ENCODE results near the gene UTF1. TPM values are rescaled to one million over a fixed set of nuclear protein-coding genes. Genes with fewer than 3 reads are reported as not detected.
"Not testable (repeated sequence)": the region's sequence is repeated elsewhere in the genome, so short reads cannot be mapped to it uniquely, and the experiment has no call there.

UTF1 gene
- polyA plus RNA-seq, 3 donors = 0.14 to 0.48 (median 0.24) TPM

DNA sequence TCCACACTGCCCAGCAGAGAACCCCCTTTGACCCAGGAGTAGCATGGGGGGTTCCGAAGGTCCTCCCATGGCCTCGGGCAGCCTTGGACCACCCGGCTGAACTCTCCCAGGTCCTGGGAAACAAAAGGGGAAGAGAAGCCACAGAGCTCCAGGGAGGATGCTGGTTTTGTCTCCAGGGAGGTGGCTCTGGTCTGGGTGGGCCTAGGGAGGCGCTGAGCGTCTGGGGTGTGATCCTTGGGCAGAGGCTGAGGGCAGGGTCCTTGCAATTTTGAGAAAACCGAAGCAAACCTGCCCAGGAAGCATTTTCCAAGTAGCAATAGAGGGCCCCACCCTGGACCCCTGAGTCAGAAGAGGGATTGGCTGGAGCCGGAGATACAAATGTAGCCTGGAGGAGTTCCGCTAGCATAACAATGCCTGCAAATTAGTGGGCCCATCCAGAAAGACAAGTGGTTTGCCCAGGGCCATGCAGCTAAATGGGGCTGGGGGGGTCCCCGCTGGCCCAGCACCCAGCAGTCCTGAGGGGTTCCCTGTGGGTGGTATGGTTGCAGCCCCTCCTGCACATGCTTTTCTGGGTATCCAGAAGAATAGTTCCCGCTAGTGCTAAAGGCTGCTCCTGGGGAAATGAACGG lies 2.0 kb downstream of the UTF1 start:
- 70% methylated on average over 7 of the region's 11 CpGs for WGBS (ENCODE audit: insufficient coverage)
- Histone ChIP-seq H3K9me3 (replicated peaks in 1 of 2; ENCODE audit: control insufficient read depth in 1 of 2, insufficient read depth in 1 of 2, low read length in 2 of 2) (peaks cover 3 to 7% of the 10 kb centered on the region in 2 donors), H3K27ac (ENCODE audit: low read depth in 1 of 2, low read length in 2 of 2) (no peak overlapping the region), H2AFZ (ENCODE audit: insufficient read depth, low read depth, low read length, poor library complexity, severe bottlenecking) (no peak overlapping the region), H3K27me3 (ENCODE audit: control insufficient read depth in 2 of 2, insufficient read depth in 2 of 2, low read length in 2 of 2) (peaks cover 19 to 53% of the 10 kb centered on the region in 2 donors), H3K4me2 (replicated peaks; ENCODE audit: extremely low read depth, low read length, poor library complexity, severe bottlenecking) (peak overlapping the region; percentile 67), H3K9ac (ENCODE audit: insufficient read depth, low read length, poor library complexity, severe bottlenecking) (no peak overlapping the region), H3K36me3 (replicated peaks in 1 of 2; ENCODE audit: control insufficient read depth in 1 of 2, insufficient read depth in 2 of 2, low read length in 2 of 2) (no peaks in the 10 kb centered on the region), H4K20me1 (ENCODE audit: insufficient read depth, low read length) (no peaks in the 10 kb centered on the region), H3K79me2 (ENCODE audit: insufficient read depth, low read length) (no peaks in the 10 kb centered on the region), H3K4me3 (replicated peaks in 1 of 3; ENCODE audit: low read depth in 2 of 3, low read length in 3 of 3) (no peak overlapping the region), H3K4me1 (ENCODE audit: control insufficient read depth in 1 of 2, insufficient read depth in 2 of 2, low read length in 2 of 2) (peaks cover 25 to 54% of the 10 kb centered on the region in 2 donors)
- Mint-ChIP-seq H3K27me3 (ENCODE audit: low read depth in 3 of 3) (peaks cover 50 to 69% (median 57%) of the 10 kb centered on the region in 3 donors), H3K4me1 (peaks cover 24% of the 10 kb centered on the region), H3K4me3 (peak overlapping the region; percentile 20 to 76), H3K36me3 (peaks cover 9 to 13% of the 10 kb centered on the region in 2 donors), H3K27ac (peak overlapping the region in 1 of 7 donors; percentile 40), H3K9me3 (peaks cover 2 to 22% (median 16%) of the 10 kb centered on the region in 7 donors)
- intact Hi-C loops (cut with micrococcal nuclease) = loop anchor here in 1 of 2 donors (10.0 kb wide), 1 partner anchor 87 kb away; no protein-coding TSS in a partner anchor
- TF ChIP-seq, protein P1, sequence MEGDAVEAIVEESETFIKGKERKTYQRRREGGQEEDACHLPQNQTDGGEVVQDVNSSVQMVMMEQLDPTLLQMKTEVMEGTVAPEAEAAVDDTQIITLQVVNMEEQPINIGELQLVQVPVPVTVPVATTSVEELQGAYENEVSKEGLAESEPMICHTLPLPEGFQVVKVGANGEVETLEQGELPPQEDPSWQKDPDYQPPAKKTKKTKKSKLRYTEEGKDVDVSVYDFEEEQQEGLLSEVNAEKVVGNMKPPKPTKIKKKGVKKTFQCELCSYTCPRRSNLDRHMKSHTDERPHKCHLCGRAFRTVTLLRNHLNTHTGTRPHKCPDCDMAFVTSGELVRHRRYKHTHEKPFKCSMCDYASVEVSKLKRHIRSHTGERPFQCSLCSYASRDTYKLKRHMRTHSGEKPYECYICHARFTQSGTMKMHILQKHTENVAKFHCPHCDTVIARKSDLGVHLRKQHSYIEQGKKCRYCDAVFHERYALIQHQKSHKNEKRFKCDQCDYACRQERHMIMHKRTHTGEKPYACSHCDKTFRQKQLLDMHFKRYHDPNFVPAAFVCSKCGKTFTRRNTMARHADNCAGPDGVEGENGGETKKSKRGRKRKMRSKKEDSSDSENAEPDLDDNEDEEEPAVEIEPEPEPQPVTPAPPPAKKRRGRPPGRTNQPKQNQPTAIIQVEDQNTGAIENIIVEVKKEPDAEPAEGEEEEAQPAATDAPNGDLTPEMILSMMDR (IDR thresholded peaks at IDR 0.05) = no peak
- DNase-seq = no peak

DNA sequence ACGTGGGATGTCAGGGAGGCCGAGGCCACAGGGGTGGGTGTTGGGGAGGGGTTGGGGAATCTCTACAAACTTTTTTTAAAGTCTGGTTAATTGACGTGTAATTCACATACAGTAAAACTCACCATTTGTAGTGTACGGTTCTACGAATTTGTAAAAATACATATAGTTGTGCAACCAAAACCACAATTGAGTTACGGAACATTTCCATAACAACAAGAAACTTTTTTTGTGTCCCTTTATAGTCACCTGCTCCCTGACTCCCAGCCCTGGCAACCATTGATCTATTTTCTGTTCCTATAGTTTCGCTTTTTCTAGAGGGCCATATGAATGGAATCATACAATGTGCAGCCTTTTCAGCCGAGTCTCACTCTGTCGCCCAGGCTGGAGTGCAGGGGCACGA lies 4.8 kb downstream of the UTF1 start:
- Histone ChIP-seq H3K4me2 (replicated peaks; ENCODE audit: extremely low read depth, low read length, poor library complexity, severe bottlenecking) (peak overlapping the region; percentile 74), H3K9ac (ENCODE audit: insufficient read depth, low read length, poor library complexity, severe bottlenecking) (peak overlapping the region; percentile 87), H2AFZ (ENCODE audit: insufficient read depth, low read depth, low read length, poor library complexity, severe bottlenecking) (peak overlapping the region; percentile 74), H3K4me1 (ENCODE audit: control insufficient read depth in 1 of 2, insufficient read depth in 2 of 2, low read length in 2 of 2) (peaks cover 42 to 64% of the 10 kb centered on the region in 2 donors), H3K27ac (ENCODE audit: low read depth in 1 of 2, low read length in 2 of 2) (peak overlapping the region; percentile 89 to 92), H3K27me3 (ENCODE audit: control insufficient read depth in 2 of 2, insufficient read depth in 2 of 2, low read length in 2 of 2) (peaks cover 6 to 53% of the 10 kb centered on the region in 2 donors), H3K4me3 (replicated peaks in 1 of 3; ENCODE audit: low read depth in 2 of 3, low read length in 3 of 3) (peak overlapping the region; percentile 29 to 76 (median 40))
- Mint-ChIP-seq H3K27me3 (ENCODE audit: low read depth in 3 of 3) (peaks cover 40 to 70% (median 55%) of the 10 kb centered on the region in 3 donors), H3K4me3 (peak overlapping the region; percentile 76 to 86), H3K4me1 (peaks cover 23% of the 10 kb centered on the region), H3K9me3 (peaks cover 2 to 17% (median 12%) of the 10 kb centered on the region in 7 donors), H3K36me3 (peaks cover 9 to 16% of the 10 kb centered on the region in 2 donors), H3K27ac (peak overlapping the region; percentile 89 to 97 (median 96))
- not testable (repeated sequence) for H3K9me3 ChIP-seq (replicated peaks in 1 of 2; ENCODE audit: control insufficient read depth in 1 of 2, insufficient read depth in 1 of 2, low read length in 2 of 2); H3K36me3 ChIP-seq (replicated peaks in 1 of 2; ENCODE audit: control insufficient read depth in 1 of 2, insufficient read depth in 2 of 2, low read length in 2 of 2); H3K79me2 ChIP-seq (ENCODE audit: insufficient read depth, low read length); H4K20me1 ChIP-seq (ENCODE audit: insufficient read depth, low read length)
- peak; percentile 38 to 70 (median 62) for DNase-seq
- WGBS (ENCODE audit: insufficient coverage) = no CpG with 5 or more reads among the region's 10 CpGs
- intact Hi-C loops (cut with micrococcal nuclease) = loop anchor here in 1 of 2 donors (10.0 kb wide), 1 partner anchor 90 kb away; no protein-coding TSS in a partner anchor

Data from CD14-positive monocyte (primary cell).